Choroid plexus epithelial cell (primary cell): Measurements from ENCODE around the gene ALDH9A1.
"Not testable (repeated sequence)": the region's sequence is repeated elsewhere in the genome, so short reads cannot be mapped to it uniquely, and the experiment has no call there.

ENCODE experiments used
- DNase-seq: peaks from one replicate; pipeline ENCODE4 v3.0.0-alpha.2; 2010; ENCODE audit warnings: low read depth
- H3K4me3 ChIP-seq: 2 replicates; pipeline ENCODE4 v1.5.1; 2011; ENCODE audit warnings: low read depth, mild to moderate bottlenecking, control low read depth, low read length, moderate library complexity
- CTCF ChIP-seq: conservative IDR thresholded peaks from 2 replicates; pipeline ENCODE4 v1.5.1; 2011; ENCODE audit warnings: low read depth, mild to moderate bottlenecking, control low read depth, inconsistent platforms, low read length, moderate library complexity

Gene ALDH9A1

GRCh38 chr1:165726841-165727240 is 28.5 kb upstream of the ALDH9A1 start:
- TF ChIP-seq CTCF, result no peak
- no peak for DNase-seq
- no peak overlapping the region for H3K4me3 ChIP-seq

GRCh38 chr1:165726169-165726568 is 27.8 kb upstream of the ALDH9A1 start:
- no peak overlapping the region for H3K4me3 ChIP-seq
- TF ChIP-seq CTCF, result no peak
- DNase-seq, result no peak

GRCh38 chr1:165717918-165718515 is 19.7 kb upstream of the ALDH9A1 start:
- peak; percentile 87 for TF ChIP-seq CTCF
- no peak overlapping the region for H3K4me3 ChIP-seq
- peak; percentile 88 for DNase-seq

GRCh38 chr1:165716265-165717051 is 18.1 kb upstream of the ALDH9A1 start:
- not testable (repeated sequence) for DNase-seq, H3K4me3 ChIP-seq

GRCh38 chr1:165712764-165713163 is 14.4 kb upstream of the ALDH9A1 start:
- TF ChIP-seq CTCF, result no peak

GRCh38 chr1:165707984-165708706 is 9.8 kb upstream of the ALDH9A1 start:
- TF ChIP-seq CTCF, result no peak
- H3K4me3 ChIP-seq, result no peak overlapping the region
- no peak for DNase-seq

More at GRCh38 chr1:165712764-165713163, 14.4 kb upstream of the ALDH9A1 start:
- H3K4me3 ChIP-seq, result no peak overlapping the region
- DNase-seq, result no peak

GRCh38 chr1:165703648-165704047 is 5.3 kb upstream of the ALDH9A1 start:
- H3K4me3 ChIP-seq, result no peak overlapping the region
- DNase-seq, result no peak
- TF ChIP-seq CTCF, result no peak

GRCh38 chr1:165701922-165702321 is 3.6 kb upstream of the ALDH9A1 start:
- H3K4me3 ChIP-seq, DNase-seq: not testable (repeated sequence)
